HG03196 (cell line): ENCODE results near the gene EFHC1.
"Not testable (repeated sequence)": the region's sequence is repeated elsewhere in the genome, so short reads cannot be mapped to it uniquely, and the experiment has no call there.

Experiments used
- ATAC-seq: cut with Tn5 transposase; IDR thresholded peaks from one replicate; pipeline ENCODE4 v1.9.1; 2021; ENCODE audit not compliant: unreplicated experiment

EFHC1 gene

GRCh38 chr6:52433294-52433693 lies 13.2 kb downstream of the EFHC1 start:
- ATAC-seq, result not testable (repeated sequence)

- no peak for ATAC-seq
These were observed 15.2 kb downstream of the EFHC1 start for GRCh38 chr6:52435345-52435744.

GRCh38 chr6:52438926-52439325 lies 18.8 kb downstream of the EFHC1 start:
- ATAC-seq, result no peak

GRCh38 chr6:52454556-52454955 lies 34.4 kb downstream of the EFHC1 start:
- no peak for ATAC-seq

GRCh38 chr6:52457096-52457495 lies 37.0 kb downstream of the EFHC1 start:
- no peak for ATAC-seq

- not testable (repeated sequence) for ATAC-seq
These were observed 41.1 kb downstream of the EFHC1 start for GRCh38 chr6:52461194-52461593.

- ATAC-seq, result no peak
These were observed 54.0 kb downstream of the EFHC1 start for GRCh38 chr6:52474173-52474572.

GRCh38 chr6:52475307-52475706 lies 55.2 kb downstream of the EFHC1 start:
- ATAC-seq, result no peak

GRCh38 chr6:52482903-52483670 lies 62.9 kb downstream of the EFHC1 start:
- no peak for ATAC-seq

- no peak for ATAC-seq
These were observed 63.5 kb downstream of the EFHC1 start for GRCh38 chr6:52483671-52484003.

- no peak for ATAC-seq
These were observed 69.7 kb downstream of the EFHC1 start for GRCh38 chr6:52489881-52490280.

GRCh38 chr6:52491203-52492069 lies 71.3 kb downstream of the EFHC1 start:
- peak; percentile 44 for ATAC-seq

GRCh38 chr6:52493669-52494068 lies 73.5 kb downstream of the EFHC1 start:
- ATAC-seq, result no peak

- ATAC-seq, result no peak
These were observed 74.3 kb downstream of the EFHC1 start for GRCh38 chr6:52494298-52495072.

GRCh38 chr6:52495922-52496321 lies 75.8 kb downstream of the EFHC1 start:
- ATAC-seq, result no peak

GRCh38 chr6:52496631-52497030 lies 76.5 kb downstream of the EFHC1 start:
- no peak for ATAC-seq

GRCh38 chr6:52497652-52498408 lies 77.7 kb downstream of the EFHC1 start:
- peak; percentile 77 for ATAC-seq

- ATAC-seq, result peak; percentile 44
These were observed 78.4 kb downstream of the EFHC1 start for GRCh38 chr6:52498538-52499017.

- ATAC-seq, result no peak
These were observed 78.9 kb downstream of the EFHC1 start for GRCh38 chr6:52499026-52499425.

GRCh38 chr6:52499681-52500236 lies 79.6 kb downstream of the EFHC1 start:
- no peak for ATAC-seq
